Keratinocyte (primary cell): Measurements from ENCODE around the gene MDN1. TPM values are rescaled to one million over a fixed set of nuclear protein-coding genes. Genes with fewer than 3 reads are reported as not detected.

Experiments
- DNase-seq: peaks from one replicate; pipeline ENCODE4 v3.0.0-alpha.2; 2011; ENCODE audit warnings: low read depth, missing footprints, low spot score
- FAIRE-seq: peaks from 2 replicates; lab custom pipeline; 2011; peaks lifted over from hg19 to GRCh38; lab: Jason Lieb, UNC
- H2AFZ ChIP-seq: 2 replicates; pipeline ENCODE4 v1.6.0; 2012; ENCODE audit warnings: low read length, control low read depth, inconsistent platforms; ENCODE audit not compliant: control insufficient read depth
- H3K27ac ChIP-seq: 2 replicates; pipeline ENCODE4 v1.5.1; 2011; ENCODE audit warnings: low read length; ENCODE audit not compliant: control insufficient read depth, insufficient read depth
- H3K27me3 ChIP-seq: 3 replicates; pipeline ENCODE4 v1.6.0; 2011; ENCODE audit warnings: low read length; ENCODE audit not compliant: control insufficient read depth, insufficient read depth; ENCODE audit errors: extremely low read depth
- H3K36me3 ChIP-seq, 2 experiments: 2 replicates in 1 of 2; 3 replicates in 1 of 2; pipeline ENCODE4 v1.5.1; 2011; ENCODE audit warnings: low read length in 2 of 2, mild to moderate bottlenecking in 1 of 2; ENCODE audit not compliant: control insufficient read depth in 2 of 2, insufficient read depth in 2 of 2; ENCODE audit errors: extremely low read depth in 1 of 2
- H3K4me1 ChIP-seq: 3 replicates; pipeline ENCODE4 v1.5.1; 2011; ENCODE audit warnings: low read length; ENCODE audit not compliant: control insufficient read depth, insufficient read depth; ENCODE audit errors: extremely low read depth
- H3K4me2 ChIP-seq: 3 replicates; pipeline ENCODE4 v1.6.0; 2011; ENCODE audit warnings: low read depth, low read length; ENCODE audit not compliant: control insufficient read depth, insufficient read depth; ENCODE audit errors: extremely low read depth
- H3K4me3 ChIP-seq, 3 experiments: fragments of 200-600 bp in 1 of 3; sonication (generic) in 1 of 3; 2 replicates in 2 of 3; 3 replicates in 1 of 3; pipeline ENCODE4 v1.5.1; 2011 to 2016; ENCODE audit warnings: low read length in 3 of 3, mild to moderate bottlenecking in 3 of 3, control low read depth in 2 of 3, inconsistent platforms in 1 of 3, low read depth in 1 of 3, mixed read lengths in 1 of 3, mixed run types in 1 of 3, moderate library complexity in 1 of 3; ENCODE audit not compliant: control insufficient read depth in 2 of 3, insufficient read depth in 2 of 3; ENCODE audit errors: extremely low read depth in 1 of 3
- H3K79me2 ChIP-seq: 2 replicates; pipeline ENCODE4 v1.6.0; 2012; ENCODE audit warnings: low read length; ENCODE audit not compliant: control insufficient read depth, insufficient read depth
- H3K9ac ChIP-seq: 3 replicates; pipeline ENCODE4 v1.6.0; 2011; ENCODE audit warnings: low read length; ENCODE audit not compliant: control insufficient read depth, insufficient read depth; ENCODE audit errors: extremely low read depth
- H3K9me1 ChIP-seq: 3 replicates; pipeline ENCODE4 v1.6.0; 2011; ENCODE audit warnings: low read length; ENCODE audit not compliant: control insufficient read depth, insufficient read depth; ENCODE audit errors: extremely low read depth
- H3K9me3 ChIP-seq: 2 replicates; pipeline ENCODE4 v1.5.1; 2012; ENCODE audit warnings: low read depth, low read length; ENCODE audit not compliant: control insufficient read depth
- H4K20me1 ChIP-seq: 3 replicates; pipeline ENCODE4 v1.6.0; 2011; ENCODE audit warnings: low read length; ENCODE audit not compliant: control insufficient read depth, insufficient read depth; ENCODE audit errors: extremely low read depth
- EZH2 ChIP-seq: IDR thresholded peaks from one replicate; pipeline ENCODE4 v1.6.1; 2012; ENCODE audit warnings: inconsistent platforms, mild to moderate bottlenecking, low read length, moderate library complexity
- dilution Hi-C: fragments of 300-500 bp; cut with MboI; formaldehyde crosslinking; loops from one replicate; pipeline ENCODE4 v1.7.0; 2020; ENCODE audit warnings: low sequenced_read_pairs; ENCODE audit not compliant: extremely low pct_ligation_motif_present
- polyA plus RNA-seq, 5 experiments: library from polyadenylated mRNA; depleted of rRNA in 3 of 5; stranded (reverse) in 3 of 5; stranded (forward) in 1 of 5; unstranded in 1 of 5; fragments of >200 nt; gene quantifications; 1 replicate in 1 of 5; 2 replicates in 3 of 5; 3 replicates in 1 of 5; pipeline versions ENCODE4 v1.2.1 to v1.2.3, GENCODE V29; 2011 to 2012; ENCODE audit warnings: missing spikeins in 2 of 5, low read depth in 1 of 5, low replicate concordance in 1 of 5
- TF ChIP-seq, protein P1 (sequence below), 3 experiments: IDR thresholded peaks in 1 of 3; conservative IDR thresholded peaks in 1 of 3; optimal IDR thresholded peaks in 1 of 3; 2 replicates in 2 of 3; 3 replicates in 1 of 3; pipeline versions ENCODE3 to v1.5.1; 2011; ENCODE audit warnings: low read length in 3 of 3, mild to moderate bottlenecking in 3 of 3, moderate library complexity in 2 of 3, control low read depth in 1 of 3, inconsistent platforms in 1 of 3; ENCODE audit not compliant: insufficient read depth in 2 of 3; ENCODE audit errors: extremely low read depth in 1 of 3

The MDN1 gene
- polyA plus RNA-seq, 1 donor (not counting 4 experiments of a cell fraction or from before 2014, with no cell fraction given) = 16.0 TPM

DNA sequence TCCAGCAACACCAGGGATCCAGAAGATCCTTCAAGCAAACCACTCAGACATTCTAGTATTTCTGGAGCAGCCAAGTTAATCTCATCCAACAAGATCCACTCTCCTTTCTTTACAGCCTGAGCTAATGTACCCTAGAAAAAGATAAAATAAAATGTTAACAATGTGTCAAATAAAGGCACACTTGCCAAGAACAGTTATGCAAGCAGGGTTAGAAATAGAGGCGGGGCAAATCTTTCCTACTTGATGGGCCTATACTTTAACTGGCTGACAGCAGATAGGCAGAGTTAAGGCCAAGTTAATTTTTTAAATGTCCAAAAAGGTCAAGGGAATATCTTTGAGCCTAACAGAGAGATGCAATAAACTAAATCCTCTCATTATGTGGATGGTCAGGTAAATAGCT is 60.8 kb downstream of the MDN1 start:
- Histone ChIP-seq H3K9ac (no peak overlapping the region), H3K4me2 (no peak overlapping the region), H3K27ac (no peak overlapping the region), H3K4me1 (no peaks in the 10 kb centered on the region), H3K9me1 (no peaks in the 10 kb centered on the region), H3K4me3 (no peak overlapping the region), H4K20me1 (no peaks in the 10 kb centered on the region), H2AFZ (no peak overlapping the region), H3K36me3 (peaks cover 3 to 10% of the 10 kb centered on the region in 2 experiments), H3K9me3 (no peaks in the 10 kb centered on the region), H3K27me3 (no peaks in the 10 kb centered on the region), H3K79me2 (no peaks in the 10 kb centered on the region)
- TF ChIP-seq, protein P1, sequence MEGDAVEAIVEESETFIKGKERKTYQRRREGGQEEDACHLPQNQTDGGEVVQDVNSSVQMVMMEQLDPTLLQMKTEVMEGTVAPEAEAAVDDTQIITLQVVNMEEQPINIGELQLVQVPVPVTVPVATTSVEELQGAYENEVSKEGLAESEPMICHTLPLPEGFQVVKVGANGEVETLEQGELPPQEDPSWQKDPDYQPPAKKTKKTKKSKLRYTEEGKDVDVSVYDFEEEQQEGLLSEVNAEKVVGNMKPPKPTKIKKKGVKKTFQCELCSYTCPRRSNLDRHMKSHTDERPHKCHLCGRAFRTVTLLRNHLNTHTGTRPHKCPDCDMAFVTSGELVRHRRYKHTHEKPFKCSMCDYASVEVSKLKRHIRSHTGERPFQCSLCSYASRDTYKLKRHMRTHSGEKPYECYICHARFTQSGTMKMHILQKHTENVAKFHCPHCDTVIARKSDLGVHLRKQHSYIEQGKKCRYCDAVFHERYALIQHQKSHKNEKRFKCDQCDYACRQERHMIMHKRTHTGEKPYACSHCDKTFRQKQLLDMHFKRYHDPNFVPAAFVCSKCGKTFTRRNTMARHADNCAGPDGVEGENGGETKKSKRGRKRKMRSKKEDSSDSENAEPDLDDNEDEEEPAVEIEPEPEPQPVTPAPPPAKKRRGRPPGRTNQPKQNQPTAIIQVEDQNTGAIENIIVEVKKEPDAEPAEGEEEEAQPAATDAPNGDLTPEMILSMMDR (optimal IDR thresholded peaks at IDR 0.05 in 1 of 3, IDR thresholded peaks at IDR 0.05 in 1 of 3, conservative IDR thresholded peaks at IDR 0.05 in 1 of 3; ENCODE audit: extremely low read depth in 1 of 3, insufficient read depth in 2 of 3, low read length in 3 of 3) = no peak
- TF ChIP-seq EZH2 = no peak
- FAIRE-seq = no peak
- no peak for DNase-seq
- dilution Hi-C loops = no loop called here

DNA sequence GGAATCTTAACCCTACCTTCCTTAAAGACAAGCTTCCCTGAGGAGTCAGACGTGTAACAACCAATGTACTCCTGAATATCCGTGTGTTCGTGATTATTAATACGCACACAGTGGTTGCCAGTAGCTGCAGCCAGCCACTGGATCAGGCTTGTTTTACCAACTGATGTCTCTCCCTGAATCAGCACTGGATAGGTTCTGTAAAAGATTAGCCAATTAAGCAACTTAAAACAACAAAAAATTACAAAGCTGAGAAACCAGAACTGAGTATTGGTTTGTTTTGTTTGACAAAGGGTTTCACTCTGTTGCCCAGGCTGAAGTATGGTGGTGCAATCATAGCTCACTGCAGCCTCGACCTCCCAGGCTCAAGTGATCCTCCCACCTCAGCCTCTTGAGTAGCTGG is 69.3 kb downstream of the MDN1 start:
- Histone ChIP-seq H2AFZ (no peak overlapping the region), H3K79me2 (no peaks in the 10 kb centered on the region), H3K27me3 (no peaks in the 10 kb centered on the region), H3K36me3 (peaks cover 17 to 19% of the 10 kb centered on the region in 2 experiments), H4K20me1 (no peaks in the 10 kb centered on the region), H3K9ac (no peak overlapping the region), H3K27ac (no peak overlapping the region), H3K4me2 (no peak overlapping the region), H3K4me1 (peaks cover 3% of the 10 kb centered on the region), H3K4me3 (no peak overlapping the region), H3K9me3 (no peaks in the 10 kb centered on the region), H3K9me1 (no peaks in the 10 kb centered on the region)
- DNase-seq (no peak), FAIRE-seq (no peak)
- dilution Hi-C loops = no loop called here
- TF ChIP-seq EZH2 = no peak
- TF ChIP-seq, protein P1 (optimal IDR thresholded peaks at IDR 0.05 in 1 of 3, IDR thresholded peaks at IDR 0.05 in 1 of 3, conservative IDR thresholded peaks at IDR 0.05 in 1 of 3; ENCODE audit: extremely low read depth in 1 of 3, insufficient read depth in 2 of 3, low read length in 3 of 3) = no peak
